Pons (tissue), 1 donor: ENCODE data around the gene ITPR2.
"Not testable (repeated sequence)": the region's sequence is repeated elsewhere in the genome, so short reads cannot be mapped to it uniquely, and the experiment has no call there.

Source experiments
- DNase-seq: peaks from one replicate; pipeline ENCODE4 v3.0.0-alpha.2; 2016; ENCODE audit warnings: low spot score

The ITPR2 gene

GRCh38 chr12:26661399-26661798 lies 171.6 kb downstream of the ITPR2 start:
- DNase-seq: no peak

GRCh38 chr12:26659930-26660329 lies 173.1 kb downstream of the ITPR2 start:
- DNase-seq: no peak

GRCh38 chr12:26658991-26659390 lies 174.0 kb downstream of the ITPR2 start:
- no peak for DNase-seq

GRCh38 chr12:26654623-26655022 lies 178.4 kb downstream of the ITPR2 start:
- DNase-seq: no peak

- peak; percentile 90 for DNase-seq
Observed at GRCh38 chr12:26651566-26652188, 181.3 kb downstream of the ITPR2 start.

- no peak for DNase-seq
Observed at GRCh38 chr12:26651036-26651435, 182.0 kb downstream of the ITPR2 start.

GRCh38 chr12:26648999-26649398 lies 184.0 kb downstream of the ITPR2 start:
- no peak for DNase-seq

- no peak for DNase-seq
Observed at GRCh38 chr12:26648584-26648983, 184.4 kb downstream of the ITPR2 start.

GRCh38 chr12:26648066-26648465 lies 184.9 kb downstream of the ITPR2 start:
- DNase-seq: no peak

- no peak for DNase-seq
Observed at GRCh38 chr12:26647088-26647487, 185.9 kb downstream of the ITPR2 start.

- DNase-seq: no peak
Observed at GRCh38 chr12:26646571-26646970, 186.4 kb downstream of the ITPR2 start.

- not testable (repeated sequence) for DNase-seq
Observed at GRCh38 chr12:26644376-26644775, 188.6 kb downstream of the ITPR2 start.

GRCh38 chr12:26643532-26644315 lies 189.3 kb downstream of the ITPR2 start:
- DNase-seq: no peak

GRCh38 chr12:26642361-26642760 lies 190.6 kb downstream of the ITPR2 start:
- DNase-seq: no peak

- DNase-seq: no peak
Observed at GRCh38 chr12:26636710-26637328, 196.2 kb downstream of the ITPR2 start.

- peak; percentile 92 for DNase-seq
Observed at GRCh38 chr12:26633591-26634210, 199.3 kb downstream of the ITPR2 start.

- no peak for DNase-seq
Observed at GRCh38 chr12:26632756-26633155, 200.2 kb downstream of the ITPR2 start.

- no peak for DNase-seq
Observed at GRCh38 chr12:26631846-26632245, 201.1 kb downstream of the ITPR2 start.

- DNase-seq: peak; percentile 55
Observed at GRCh38 chr12:26630546-26631027, 202.4 kb downstream of the ITPR2 start.

- DNase-seq: peak; percentile 68
Observed at GRCh38 chr12:26629864-26630263, 203.1 kb downstream of the ITPR2 start.

GRCh38 chr12:26628234-26628633 lies 204.8 kb downstream of the ITPR2 start:
- DNase-seq: no peak

- DNase-seq: no peak
Observed at GRCh38 chr12:26627335-26627734, 205.7 kb downstream of the ITPR2 start.

GRCh38 chr12:26623136-26623535 lies 209.9 kb downstream of the ITPR2 start:
- no peak for DNase-seq
